H9 (cell line): ENCODE measurements around the gene GPC6. TPM values are rescaled to one million over a fixed set of nuclear protein-coding genes. Genes with fewer than 3 reads are reported as not detected.

Source experiments
- DNase-seq: peaks from one replicate; pipeline ENCODE4 v3.0.0-alpha.2; 2017
- H2AFZ ChIP-seq: one replicate; pipeline ENCODE4 v1.6.1; 2013; ENCODE audit warnings: mild to moderate bottlenecking, low read length, control low read depth, moderate library complexity
- H2AK5ac ChIP-seq: 2 replicates; pipeline ENCODE4 v1.6.1; 2013; ENCODE audit warnings: low read length, control low read depth, mixed read lengths; ENCODE audit not compliant: insufficient read length
- H2BK120ac ChIP-seq: one replicate; pipeline ENCODE4 v1.6.1; 2013; ENCODE audit warnings: low read depth, mild to moderate bottlenecking, low read length, control low read depth, inconsistent platforms; ENCODE audit not compliant: poor library complexity, severe bottlenecking
- H2BK12ac ChIP-seq: 2 replicates; pipeline ENCODE4 v1.6.1; 2013; ENCODE audit warnings: low read length, control low read depth, mixed read lengths, low read depth; ENCODE audit not compliant: insufficient read length
- H2BK15ac ChIP-seq: 2 replicates; pipeline ENCODE4 v1.6.1; 2013; ENCODE audit warnings: low read depth, low read length, control low read depth
- H2BK20ac ChIP-seq: one replicate; pipeline ENCODE4 v1.6.1; 2013; ENCODE audit warnings: low read depth, mild to moderate bottlenecking, low read length, control low read depth, inconsistent platforms; ENCODE audit not compliant: poor library complexity, severe bottlenecking
- H2BK5ac ChIP-seq: 2 replicates; pipeline ENCODE4 v1.6.1; 2013; ENCODE audit warnings: low read length, control low read depth, mixed read lengths; ENCODE audit not compliant: insufficient read length
- H3K14ac ChIP-seq: 2 replicates; pipeline ENCODE4 v1.6.1; 2013; ENCODE audit warnings: low read length, control low read depth; ENCODE audit not compliant: insufficient read depth
- H3K18ac ChIP-seq: 2 replicates; pipeline ENCODE4 v1.6.1; 2013; ENCODE audit warnings: low read depth, mild to moderate bottlenecking, mixed read lengths, low read length, control low read depth; ENCODE audit not compliant: insufficient read length
- H3K23ac ChIP-seq: 2 replicates; pipeline ENCODE4 v1.6.1; 2013; ENCODE audit warnings: low read length, control low read depth, mixed read lengths, low read depth; ENCODE audit not compliant: insufficient read length
- H3K23me2 ChIP-seq: 2 replicates; pipeline ENCODE4 v1.6.1; 2013; ENCODE audit warnings: low read depth, mild to moderate bottlenecking, mixed read lengths, low read length, control low read depth; ENCODE audit not compliant: insufficient read length, poor library complexity, severe bottlenecking
- H3K27ac ChIP-seq: 2 replicates; pipeline ENCODE4 v1.5.1; 2013; ENCODE audit warnings: low read length, control low read depth, mixed read lengths, low read depth; ENCODE audit not compliant: insufficient read length
- H3K27me3 ChIP-seq: 2 replicates; pipeline ENCODE4 v1.6.1; 2013; ENCODE audit warnings: low read length, control low read depth, inconsistent platforms; ENCODE audit not compliant: insufficient read depth
- H3K4ac ChIP-seq: 2 replicates; pipeline ENCODE4 v1.6.1; 2013; ENCODE audit warnings: low read depth, mild to moderate bottlenecking, control low read depth, inconsistent platforms, low read length, moderate library complexity
- H3K4me1 ChIP-seq: 2 replicates; pipeline ENCODE4 v1.6.1; 2013; ENCODE audit warnings: low read length, control low read depth, inconsistent platforms; ENCODE audit not compliant: insufficient read depth
- H3K4me2 ChIP-seq: 2 replicates; pipeline ENCODE4 v1.6.1; 2013; ENCODE audit warnings: low read length, control low read depth, mixed read lengths; ENCODE audit not compliant: insufficient read length, insufficient read depth
- H3K56ac ChIP-seq: 2 replicates; pipeline ENCODE4 v1.6.1; 2013; ENCODE audit warnings: low read depth, mild to moderate bottlenecking, mixed read lengths, low read length, control low read depth; ENCODE audit not compliant: insufficient read length
- H3K79me1 ChIP-seq: 2 replicates; pipeline ENCODE4 v1.6.1; 2013; ENCODE audit warnings: low read depth, mild to moderate bottlenecking, moderate library complexity, low read length, control low read depth, inconsistent platforms; ENCODE audit not compliant: insufficient read depth, poor library complexity, severe bottlenecking
- H3K79me2 ChIP-seq: 2 replicates; pipeline ENCODE4 v1.6.1; 2013; ENCODE audit warnings: low read length, control low read depth, inconsistent platforms; ENCODE audit not compliant: insufficient read depth
- H3K9ac ChIP-seq: 2 replicates; pipeline ENCODE4 v1.6.1; 2013; ENCODE audit warnings: low read length, control low read depth, mixed read lengths; ENCODE audit not compliant: insufficient read length; ENCODE audit errors: extremely low read depth
- H3K9me3 ChIP-seq: one replicate; pipeline ENCODE4 v1.6.1; 2013; ENCODE audit warnings: low read depth, low read length, inconsistent platforms; ENCODE audit not compliant: control insufficient read depth
- H3T11ph ChIP-seq: one replicate; pipeline ENCODE4 v1.6.1; 2013; ENCODE audit warnings: mild to moderate bottlenecking, low read length, control low read depth, inconsistent platforms
- H4K20me1 ChIP-seq: one replicate; pipeline ENCODE4 v1.6.1; 2013; ENCODE audit not compliant: control insufficient read depth, insufficient read length, insufficient read depth
- H4K5ac ChIP-seq: 2 replicates; pipeline ENCODE4 v1.6.1; 2013; ENCODE audit warnings: low read depth, mild to moderate bottlenecking, mixed read lengths, low read length, control low read depth; ENCODE audit not compliant: insufficient read length
- H4K8ac ChIP-seq: replicated peaks from 2 replicates; pipeline ENCODE4 v1.6.1; 2013; ENCODE audit warnings: low read length, control low read depth, mixed read lengths, low read depth; ENCODE audit not compliant: insufficient read length
- H4K91ac ChIP-seq: 2 replicates; pipeline ENCODE4 v1.6.1; 2013; ENCODE audit warnings: low read depth, mild to moderate bottlenecking, moderate library complexity, mixed read lengths, low read length, control low read depth; ENCODE audit not compliant: insufficient read length
- H3K27ac Mint-ChIP-seq, 3 experiments: 2 replicates in 2 of 3; 3 replicates in 1 of 3; pipeline ENCODE4 v1.8.0; 2020 to 2021; ENCODE audit warnings: mixed read lengths in 3 of 3, mild to moderate bottlenecking in 1 of 3, moderate library complexity in 1 of 3
- H3K27me3 Mint-ChIP-seq: 2 replicates; pipeline ENCODE4 v1.8.0; 2021; ENCODE audit warnings: low read depth, mild to moderate bottlenecking, moderate library complexity, mixed read lengths
- H3K36me3 Mint-ChIP-seq, 3 experiments: 2 replicates in 2 of 3; 3 replicates in 1 of 3; pipeline ENCODE4 v1.8.0; 2020 to 2021; ENCODE audit warnings: low read depth in 3 of 3, mixed read lengths in 3 of 3; ENCODE audit not compliant: insufficient read depth in 1 of 3
- H3K4me1 Mint-ChIP-seq, 2 experiments: 2 replicates each; pipeline ENCODE4 v1.8.0; 2020; ENCODE audit warnings: mixed read lengths in 2 of 2
- H3K4me3 Mint-ChIP-seq, 2 experiments: 2 replicates in 1 of 2; 3 replicates in 1 of 2; pipeline ENCODE4 v1.8.0; 2020 to 2021; ENCODE audit warnings: mild to moderate bottlenecking in 2 of 2, mixed read lengths in 2 of 2, moderate library complexity in 1 of 2
- H3K9me3 Mint-ChIP-seq, 2 experiments: 2 replicates in 1 of 2; 3 replicates in 1 of 2; pipeline ENCODE4 v1.8.0; 2020; ENCODE audit warnings: mild to moderate bottlenecking in 2 of 2, mixed read lengths in 2 of 2, moderate library complexity in 1 of 2
- CTCF ChIP-seq: fragments of 200-600 bp; sonication (generic); conservative IDR thresholded peaks from 3 replicates; pipeline ENCODE4 v1.8.0; 2021; ENCODE audit warnings: antibody characterized with exemption, mild to moderate bottlenecking
- WGBS: extraction: QIAGEN DNeasy Blood & Tissue Kit; methylation state at CpG from one replicate; pipeline ENCODE4 v1.1.7; 2013; ENCODE audit warnings: missing lambda C conversion rate, low lambda C conversion rate, mixed read lengths; ENCODE audit not compliant: insufficient read length; ENCODE audit errors: extremely low coverage; 5-methylcytosine and 5-hydroxymethylcytosine counted together
- total RNA-seq: library from RNA; stranded (reverse); gene quantifications from 2 replicates; pipeline ENCODE4 v1.2.1, GENCODE V29; 2021

Gene GPC6
- total RNA-seq, 1 experiment from 2014 or later: 15.6 TPM

- no peak overlapping the region for H4K8ac ChIP-seq
Observed at GRCh38 chr13:94239135-94239534, 1012.5 kb downstream of the GPC6 start.

More at GRCh38 chr13:94239135-94239534, 1012.5 kb downstream of the GPC6 start:
- H3K27ac Mint-ChIP-seq: no peak overlapping the region
- Histone ChIP-seq H3T11ph (no peak overlapping the region), H4K91ac (no peak overlapping the region), H3K4me1 (no peaks in the 10 kb centered on the region), H3K27ac (no peak overlapping the region), H2BK120ac (no peak overlapping the region), H3K23ac (no peak overlapping the region), H3K18ac (no peak overlapping the region), H3K56ac (no peak overlapping the region), H2AFZ (no peak overlapping the region), H3K9me3 (no peaks in the 10 kb centered on the region), H3K79me2 (no peaks in the 10 kb centered on the region), H2AK5ac (no peak overlapping the region), H3K4ac (no peak overlapping the region), H3K4me2 (no peak overlapping the region), H3K23me2 (no peaks in the 10 kb centered on the region), H2BK5ac (no peak overlapping the region), H4K5ac (no peak overlapping the region), H2BK15ac (no peak overlapping the region), H3K14ac (no peak overlapping the region), H2BK12ac (no peak overlapping the region), H4K20me1 (no peaks in the 10 kb centered on the region), H3K9ac (no peak overlapping the region), H3K79me1 (no peaks in the 10 kb centered on the region), H3K27me3 (no peaks in the 10 kb centered on the region), H2BK20ac (no peak overlapping the region)
- no peaks in the 10 kb centered on the region for H3K27me3 Mint-ChIP-seq
- H3K4me3 Mint-ChIP-seq: no peak overlapping the region
- DNase-seq: no peak
- no peak for TF ChIP-seq CTCF
- H3K4me1 Mint-ChIP-seq: peaks cover 5 to 7% of the 10 kb centered on the region in 2 experiments
- no CpG with 5 or more reads among the region's 3 CpGs for WGBS
- no peaks in the 10 kb centered on the region for H3K9me3 Mint-ChIP-seq
- H3K36me3 Mint-ChIP-seq: no peaks in the 10 kb centered on the region
